Caco-2 (cell line): ENCODE results near the gene EIF3L. TPM values are rescaled to one million over a fixed set of nuclear protein-coding genes. Genes with fewer than 3 reads are reported as not detected.

Experiments used
- BruUV-seq: library from RNA; stranded (reverse); fragments of 400-500 nt; replicated peaks from 2 replicates; lab custom pipeline; 2021; lab: Mats Ljungman, UMichigan
- CTCF ChIA-PET: fragments of 300-600 bp; sonication (Branson Sonifier 250); formaldehyde crosslinking; loops from one replicate; lab custom pipeline; 2022; ENCODE audit warnings: antibody characterized with exemption; lab: Charles Lee
- POLR2A ChIA-PET: fragments of 300-600 bp; sonication (Branson Sonifier 250); formaldehyde crosslinking; loops from one replicate; lab custom pipeline; 2022; ENCODE audit warnings: antibody characterized with exemption; lab: Charles Lee
- DNase-seq, 2 experiments: peaks; one replicate each; pipeline versions ENCODE4 v3.0.0 to v3.0.0-alpha.2; 2020 to 2022
- H3K27me3 ChIP-seq: replicated peaks from 2 replicates; pipeline ENCODE4 v1.6.0; 2011; ENCODE audit warnings: low read length; ENCODE audit not compliant: control insufficient read depth, insufficient read depth
- H3K36me3 ChIP-seq: 2 replicates; pipeline ENCODE4 v1.5.1; 2011; ENCODE audit warnings: low read length; ENCODE audit not compliant: control insufficient read depth, insufficient read depth
- H3K4me1 ChIP-seq: fragments of 250-450 bp; sonication (Bioruptor Pico); 2 replicates; pipeline ENCODE4 v1.5.1; 2020; ENCODE audit warnings: mild to moderate bottlenecking
- H3K4me3 ChIP-seq: 2 replicates; pipeline ENCODE4 v1.5.1; 2011; ENCODE audit warnings: low read depth, mild to moderate bottlenecking, control low read depth, low read length
- H3K9me3 ChIP-seq: fragments of 250-450 bp; sonication (Bioruptor Pico); 2 replicates; pipeline ENCODE4 v1.5.1; 2020; ENCODE audit warnings: mild to moderate bottlenecking, moderate library complexity
- H3K27ac Mint-ChIP-seq: one replicate; pipeline ENCODE4 v1.8.0; 2022; ENCODE audit warnings: mixed read lengths; ENCODE audit not compliant: unreplicated experiment
- H3K27me3 Mint-ChIP-seq: one replicate; pipeline ENCODE4 v1.8.0; 2022; ENCODE audit warnings: mixed read lengths; ENCODE audit not compliant: insufficient read depth, unreplicated experiment
- H3K36me3 Mint-ChIP-seq: one replicate; pipeline ENCODE4 v1.8.0; 2022; ENCODE audit warnings: mild to moderate bottlenecking, mixed read lengths; ENCODE audit not compliant: insufficient read depth, unreplicated experiment
- H3K4me1 Mint-ChIP-seq: one replicate; pipeline ENCODE4 v1.8.0; 2022; ENCODE audit warnings: low read depth, mixed read lengths; ENCODE audit not compliant: unreplicated experiment
- H3K4me3 Mint-ChIP-seq: one replicate; pipeline ENCODE4 v1.8.0; 2022; ENCODE audit warnings: mild to moderate bottlenecking, moderate library complexity, mixed read lengths; ENCODE audit not compliant: unreplicated experiment
- H3K9me3 Mint-ChIP-seq: one replicate; pipeline ENCODE4 v1.8.0; 2022; ENCODE audit warnings: mixed read lengths; ENCODE audit not compliant: unreplicated experiment
- CTCF ChIP-seq, 2 experiments: fragments of 200-600 bp in 1 of 2; IDR thresholded peaks; 1 replicate in 1 of 2; 2 replicates in 1 of 2; pipeline versions ENCODE4 v1.5.1 to v1.8.0; 2011 to 2022; ENCODE audit warnings: antibody characterized with exemption in 1 of 2, control low read depth in 1 of 2, inconsistent platforms in 1 of 2, low read depth in 1 of 2, low read length in 1 of 2, mild to moderate bottlenecking in 1 of 2, moderate library complexity in 1 of 2; ENCODE audit not compliant: insufficient read depth in 1 of 2, severe bottlenecking in 1 of 2, unreplicated experiment in 1 of 2
- intact Hi-C: fragments of 100-400 bp; cut with micrococcal nuclease; formaldehyde crosslinking; loops from one replicate; pipeline ENCODE4 v1.10.0; 2022; ENCODE audit not compliant: unreplicated experiment
- total RNA-seq: library from RNA; stranded (reverse); gene quantifications from 2 replicates; pipeline ENCODE4 v1.2.3, GENCODE V29; 2022

The EIF3L gene
- total RNA-seq, 1 experiment from 2014 or later, result 554 TPM

DNA sequence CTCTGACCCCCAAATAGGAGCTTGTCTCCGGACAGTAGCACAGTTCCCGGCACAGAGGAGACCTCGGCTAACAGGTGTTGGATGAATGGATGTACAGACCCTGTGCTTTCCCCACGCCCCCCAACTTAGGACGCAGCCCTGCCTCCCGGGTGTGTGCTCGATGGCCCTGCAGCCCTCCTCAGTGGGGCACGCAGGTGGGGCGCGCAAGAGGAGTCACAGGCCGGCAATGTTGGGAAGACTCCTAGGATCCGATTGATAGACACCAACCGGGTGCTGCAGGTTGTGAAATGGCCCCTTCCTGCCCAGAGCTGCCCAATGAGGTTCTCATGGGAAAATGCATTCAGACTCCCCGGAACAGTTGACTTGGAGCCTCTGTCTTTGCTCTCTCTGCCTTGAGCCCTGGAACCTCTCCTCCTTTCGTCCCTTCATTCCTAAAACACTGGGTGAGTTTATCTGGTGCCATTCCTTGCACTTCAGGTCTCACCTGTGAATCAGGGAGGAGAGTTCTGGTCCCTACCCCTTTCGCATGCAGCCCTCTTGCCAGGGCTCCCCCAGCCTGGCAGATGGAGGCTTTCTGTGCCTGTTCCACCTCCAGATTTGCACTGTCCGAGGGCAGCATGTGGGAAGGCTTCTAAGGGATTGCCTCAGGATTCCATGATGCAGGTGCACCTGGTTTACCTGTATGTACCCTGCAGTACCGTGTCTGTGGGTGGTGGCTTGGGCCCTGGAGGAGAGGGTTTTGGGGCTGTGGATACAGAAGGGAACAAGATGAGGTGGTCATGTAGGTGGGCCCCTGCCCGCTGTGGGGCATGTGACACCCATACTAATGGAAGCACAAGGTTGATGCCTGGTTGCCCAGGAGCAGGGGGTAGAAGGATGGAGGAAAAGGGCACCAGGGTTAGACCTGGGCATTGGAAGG is 58.1 kb downstream of the EIF3L start:
- DNase-seq, result no peak
- no peak for TF ChIP-seq CTCF (IDR thresholded peaks at IDR 0.05; ENCODE audit: insufficient read depth in 1 of 2, low read depth in 1 of 2, low read length in 1 of 2, severe bottlenecking in 1 of 2, unreplicated experiment in 1 of 2)
- peaks cover 15% of the 10 kb centered on the region for H3K4me1 Mint-ChIP-seq
- CTCF ChIA-PET, result interaction anchor here (1.7 kb wide), 1 partner anchor 10 kb away, joined by 10 read pairs; no protein-coding TSS in a partner anchor
- no peaks in the 10 kb centered on the region for H3K9me3 Mint-ChIP-seq
- no peaks in the 10 kb centered on the region for H3K9me3 ChIP-seq
- intact Hi-C loops, result no loop called here
- H3K27me3 Mint-ChIP-seq, result no peaks in the 10 kb centered on the region
- peak overlapping the region; percentile 78 for H3K27ac Mint-ChIP-seq
- H3K4me3 Mint-ChIP-seq, result peak overlapping the region; percentile 75
- peaks cover 25% of the 10 kb centered on the region for H3K4me1 ChIP-seq
- H3K36me3 ChIP-seq, result no peaks in the 10 kb centered on the region
- H3K4me3 ChIP-seq, result peak overlapping the region; percentile 69
- no peaks in the 10 kb centered on the region for H3K27me3 ChIP-seq
- POLR2A ChIA-PET, result interaction anchor here (1.3 kb wide), 1 partner anchor 20 kb away, joined by 3 read pairs; no protein-coding TSS in a partner anchor
- H3K36me3 Mint-ChIP-seq, result peaks cover 24% of the 10 kb centered on the region
- TSS peak; percentile 35 for BruUV-seq

DNA sequence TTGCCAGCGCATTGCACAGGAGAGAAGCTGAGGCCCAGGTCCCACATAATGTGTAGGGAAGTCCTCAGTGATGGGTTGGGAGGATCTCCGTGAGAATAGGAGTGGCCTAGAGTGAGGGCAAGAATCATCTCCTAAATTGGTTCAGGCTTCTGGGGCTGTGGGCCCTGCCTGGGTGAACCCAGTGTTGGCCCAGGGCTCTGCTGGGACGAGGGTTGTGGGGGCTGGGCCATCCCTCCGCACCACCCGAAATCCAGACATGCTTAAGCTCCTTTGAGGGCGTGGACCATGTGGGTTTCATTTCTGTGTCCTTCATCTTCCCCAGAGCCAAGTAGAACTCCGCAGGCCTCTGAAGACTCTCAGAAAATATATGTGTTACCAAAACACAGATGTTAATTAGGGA is 60.5 kb downstream of the EIF3L start:
- DNase-seq, result no peak
- Mint-ChIP-seq H3K36me3 (peaks cover 30% of the 10 kb centered on the region), H3K4me3 (no peak overlapping the region), H3K9me3 (no peaks in the 10 kb centered on the region), H3K27me3 (no peaks in the 10 kb centered on the region), H3K4me1 (peaks cover 15% of the 10 kb centered on the region), H3K27ac (no peak overlapping the region)
- ChIA-PET CTCF (no interaction called here), POLR2A (no interaction called here)
- Histone ChIP-seq H3K4me3 (no peak overlapping the region), H3K4me1 (peaks cover 22% of the 10 kb centered on the region), H3K9me3 (no peaks in the 10 kb centered on the region), H3K27me3 (no peaks in the 10 kb centered on the region), H3K36me3 (no peaks in the 10 kb centered on the region)
- TF ChIP-seq CTCF (IDR thresholded peaks at IDR 0.05; ENCODE audit: insufficient read depth in 1 of 2, low read depth in 1 of 2, low read length in 1 of 2, severe bottlenecking in 1 of 2, unreplicated experiment in 1 of 2), result no peak
- intact Hi-C loops, result no loop called here
- BruUV-seq, result no TSS peak

DNA sequence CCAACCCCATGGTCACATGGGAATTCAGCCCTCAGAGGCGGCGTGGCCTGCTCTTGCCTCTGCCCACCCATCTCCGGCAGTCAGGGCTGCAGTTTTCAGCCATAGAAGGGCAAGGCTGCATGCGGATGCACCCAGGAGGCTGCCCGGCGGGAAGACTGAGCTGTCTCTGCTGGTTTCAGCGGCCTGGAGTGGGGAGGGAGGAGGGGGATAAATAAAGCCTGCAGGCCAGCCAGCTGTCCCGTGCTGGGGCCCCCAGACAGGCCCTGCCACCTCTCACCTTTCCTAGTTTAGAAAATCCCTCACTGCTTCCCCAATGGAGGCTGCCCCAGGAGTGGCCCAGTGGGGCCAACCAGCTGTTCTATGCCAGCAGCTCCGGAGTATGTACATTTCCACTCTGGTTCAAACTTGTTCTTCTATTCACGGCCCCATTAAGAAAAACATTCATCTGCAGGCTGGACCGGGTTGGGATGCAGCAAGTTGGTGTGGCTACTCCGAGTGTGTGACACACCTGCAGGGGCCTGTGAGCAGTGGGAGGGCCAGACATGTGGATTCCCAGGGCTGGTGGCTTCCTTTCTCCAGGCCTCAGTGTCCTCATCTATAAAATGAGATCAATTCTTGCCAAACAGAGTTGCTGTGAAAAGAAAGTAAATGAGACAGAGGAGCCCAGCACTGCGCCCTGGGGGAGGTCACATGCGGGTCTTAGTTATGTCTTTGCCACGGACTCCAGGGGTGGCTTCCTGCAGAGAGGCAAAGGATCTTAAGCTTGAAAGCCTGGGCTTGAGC is 61.9 kb downstream of the EIF3L start:
- Mint-ChIP-seq H3K27me3 (no peaks in the 10 kb centered on the region), H3K4me1 (peaks cover 10% of the 10 kb centered on the region), H3K27ac (no peak overlapping the region), H3K4me3 (no peak overlapping the region), H3K36me3 (peaks cover 20% of the 10 kb centered on the region), H3K9me3 (no peaks in the 10 kb centered on the region)
- intact Hi-C loops, result no loop called here
- POLR2A ChIA-PET, result no interaction called here
- no peak overlapping the region for H3K4me3 ChIP-seq
- BruUV-seq, result no TSS peak
- no peak for TF ChIP-seq CTCF (IDR thresholded peaks at IDR 0.05; ENCODE audit: insufficient read depth in 1 of 2, low read depth in 1 of 2, low read length in 1 of 2, severe bottlenecking in 1 of 2, unreplicated experiment in 1 of 2)
- CTCF ChIA-PET, result interaction anchor here (1.3 kb wide), 1 partner anchor 24 kb away, joined by 4 read pairs; no protein-coding TSS in a partner anchor
- H3K36me3 ChIP-seq, result no peaks in the 10 kb centered on the region
- H3K9me3 ChIP-seq, result no peaks in the 10 kb centered on the region
- DNase-seq, result no peak
- H3K27me3 ChIP-seq, result no peaks in the 10 kb centered on the region
- H3K4me1 ChIP-seq, result peaks cover 11% of the 10 kb centered on the region
